GM19397 (cell line): ENCODE data around the gene ADSS1.

Source experiments
- ATAC-seq: cut with Tn5 transposase; IDR thresholded peaks from one replicate; pipeline ENCODE4 v1.9.1; 2021; ENCODE audit warnings: mild to moderate bottlenecking, moderate library complexity; ENCODE audit not compliant: unreplicated experiment

The ADSS1 gene

DNA sequence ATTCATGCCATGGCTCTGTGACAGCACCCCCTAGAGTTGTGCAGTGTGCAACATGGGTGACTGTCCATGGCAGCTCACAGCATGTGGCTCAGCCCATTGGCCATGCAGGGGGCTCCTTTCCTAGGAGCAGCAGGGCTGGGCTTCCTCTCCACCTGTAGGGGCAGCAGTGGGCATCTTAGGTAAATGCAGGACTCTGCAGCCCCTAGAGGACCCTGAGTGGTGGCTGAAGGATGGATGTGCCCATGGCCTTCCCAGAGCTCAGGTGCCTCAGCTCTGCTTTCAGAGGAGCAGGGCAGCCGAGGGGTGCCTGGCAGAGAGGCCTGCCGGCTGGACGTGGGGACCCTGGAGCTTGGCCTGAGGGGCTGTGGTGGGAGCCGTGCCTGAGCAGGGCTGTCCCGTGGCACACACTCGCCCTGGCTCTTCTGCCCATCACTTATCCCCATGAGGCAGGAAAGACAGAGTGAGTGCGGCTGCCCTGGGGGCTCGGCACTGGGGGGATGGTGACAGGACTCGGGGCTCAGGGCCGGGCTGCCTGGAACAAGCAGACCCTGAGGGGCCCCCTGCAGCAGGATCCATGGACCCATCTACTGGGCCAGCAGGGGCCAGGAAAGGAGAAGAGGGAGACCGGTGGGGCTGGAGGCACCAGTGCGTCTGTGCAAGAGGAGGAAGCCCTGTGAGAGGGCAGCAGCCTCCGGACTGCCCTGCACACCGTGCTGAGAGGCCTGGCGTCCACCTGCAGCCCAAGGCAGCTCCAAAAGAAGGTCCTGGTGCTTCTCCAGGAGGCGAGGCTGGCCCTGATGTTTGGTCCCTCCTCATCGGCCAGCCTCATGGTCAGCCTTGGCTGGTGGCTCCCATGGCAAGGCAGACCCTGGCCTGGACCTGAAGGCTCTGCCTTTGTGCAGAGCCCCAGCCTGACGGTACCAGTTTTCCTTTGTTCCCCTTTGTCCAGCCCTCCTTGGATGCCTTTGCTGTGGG lies 7.6 kb downstream of the ADSS1 start:
- ATAC-seq = no peak

DNA sequence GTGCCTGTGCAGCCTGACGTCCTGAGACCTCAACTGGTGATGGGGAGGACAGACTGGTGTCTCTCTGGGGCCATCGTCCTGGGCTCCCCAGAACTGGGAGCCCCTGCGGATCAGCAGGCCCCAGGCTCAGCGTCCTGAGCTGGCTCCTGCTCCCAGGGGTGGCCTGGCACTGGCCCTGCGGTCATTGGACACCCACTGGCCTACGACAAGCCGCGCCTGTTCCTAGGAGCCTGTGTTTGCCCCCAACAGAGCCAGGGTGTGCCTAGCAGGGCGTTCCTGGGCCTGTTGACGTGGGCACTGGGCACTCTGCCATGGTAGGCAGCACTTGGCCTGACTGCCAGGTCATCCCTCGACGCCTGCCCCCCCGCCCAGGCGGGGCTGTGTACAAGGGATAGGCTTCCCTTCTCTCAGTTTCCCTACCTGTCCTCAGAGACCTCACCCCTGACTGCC lies 8.4 kb downstream of the ADSS1 start:
- no peak for ATAC-seq

DNA sequence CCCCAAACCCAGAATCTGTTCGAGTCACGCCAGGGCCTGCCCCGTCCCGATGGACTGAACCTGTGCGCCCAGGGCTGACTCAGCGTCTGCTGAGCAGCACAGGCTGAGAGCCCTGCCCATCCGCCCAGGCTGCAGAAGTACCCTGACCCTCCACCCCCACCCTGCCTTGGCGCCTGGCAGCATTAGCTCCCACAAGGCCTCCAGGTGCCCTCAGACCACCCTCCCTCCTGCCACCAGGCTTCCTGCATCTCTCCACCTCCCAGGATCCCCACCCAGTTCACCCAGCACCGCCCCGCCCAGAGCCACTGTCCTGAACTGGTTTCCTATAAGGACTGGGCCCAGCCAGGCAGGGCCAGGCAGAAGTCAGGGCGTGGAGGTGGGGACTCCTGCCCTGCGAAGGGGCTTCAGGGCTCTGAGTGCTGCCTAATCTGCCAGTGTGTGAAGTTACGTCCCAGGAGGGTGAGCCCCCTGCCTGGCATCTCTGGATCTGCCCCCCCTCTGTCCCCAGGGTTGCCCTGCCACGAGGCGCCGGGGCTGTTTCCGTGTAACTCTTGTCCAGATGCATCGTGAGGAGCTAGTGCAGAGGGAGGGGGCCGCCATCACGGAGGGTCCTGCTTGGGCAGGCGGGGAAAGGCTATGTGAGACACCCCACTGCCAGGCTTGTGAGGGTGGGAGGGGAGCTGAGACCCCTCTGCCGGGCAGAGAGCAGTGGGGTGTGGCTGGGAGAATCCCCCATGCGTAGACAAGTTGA lies 9.1 kb downstream of the ADSS1 start:
- ATAC-seq = no peak

DNA sequence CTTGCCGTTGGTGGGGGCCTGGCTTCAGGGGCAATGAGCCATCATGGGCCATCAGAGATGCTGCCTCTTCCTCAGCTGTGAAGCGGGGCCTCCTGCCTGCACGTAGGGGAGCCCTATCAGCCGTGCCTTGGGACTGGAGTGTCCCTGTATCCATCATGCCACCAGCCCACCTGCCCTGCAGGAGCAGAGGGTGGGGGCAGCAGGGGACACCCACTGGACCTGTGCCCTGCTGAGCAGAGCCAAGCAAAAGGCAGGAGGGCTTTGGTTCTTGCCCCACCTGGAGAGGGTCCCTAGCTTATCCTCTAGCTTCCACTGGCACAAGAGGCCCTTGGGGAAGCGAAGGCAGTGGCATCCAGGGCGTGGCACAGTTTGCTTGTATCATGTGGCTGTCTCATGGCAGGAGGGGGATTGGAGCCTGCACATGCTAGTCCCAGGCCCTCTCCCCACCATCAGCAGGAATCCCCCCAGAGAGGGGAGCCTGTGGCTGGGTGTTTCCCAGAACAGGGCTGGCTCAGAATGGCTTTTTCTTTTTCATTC lies 10.1 kb downstream of the ADSS1 start:
- no peak for ATAC-seq

DNA sequence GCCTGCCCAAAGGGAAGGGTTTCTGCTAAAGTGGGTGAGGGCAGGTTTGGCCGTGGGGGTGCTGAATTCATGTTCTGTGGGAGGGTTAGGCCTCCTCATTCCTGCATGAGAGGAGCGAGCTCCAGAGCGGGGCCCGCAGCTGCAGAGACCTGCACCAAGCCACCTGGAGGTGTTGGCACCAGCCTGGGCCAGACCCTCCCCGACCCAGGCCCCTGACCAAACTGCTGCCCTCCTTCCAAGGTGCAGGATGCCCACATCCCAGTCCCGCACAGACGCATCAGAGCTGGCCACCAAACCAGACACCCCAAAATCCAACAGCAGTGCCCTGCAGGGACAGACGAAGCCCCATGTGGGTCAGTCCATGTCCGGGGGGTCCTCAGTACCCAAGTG lies 10.6 kb downstream of the ADSS1 start:
- no peak for ATAC-seq

DNA sequence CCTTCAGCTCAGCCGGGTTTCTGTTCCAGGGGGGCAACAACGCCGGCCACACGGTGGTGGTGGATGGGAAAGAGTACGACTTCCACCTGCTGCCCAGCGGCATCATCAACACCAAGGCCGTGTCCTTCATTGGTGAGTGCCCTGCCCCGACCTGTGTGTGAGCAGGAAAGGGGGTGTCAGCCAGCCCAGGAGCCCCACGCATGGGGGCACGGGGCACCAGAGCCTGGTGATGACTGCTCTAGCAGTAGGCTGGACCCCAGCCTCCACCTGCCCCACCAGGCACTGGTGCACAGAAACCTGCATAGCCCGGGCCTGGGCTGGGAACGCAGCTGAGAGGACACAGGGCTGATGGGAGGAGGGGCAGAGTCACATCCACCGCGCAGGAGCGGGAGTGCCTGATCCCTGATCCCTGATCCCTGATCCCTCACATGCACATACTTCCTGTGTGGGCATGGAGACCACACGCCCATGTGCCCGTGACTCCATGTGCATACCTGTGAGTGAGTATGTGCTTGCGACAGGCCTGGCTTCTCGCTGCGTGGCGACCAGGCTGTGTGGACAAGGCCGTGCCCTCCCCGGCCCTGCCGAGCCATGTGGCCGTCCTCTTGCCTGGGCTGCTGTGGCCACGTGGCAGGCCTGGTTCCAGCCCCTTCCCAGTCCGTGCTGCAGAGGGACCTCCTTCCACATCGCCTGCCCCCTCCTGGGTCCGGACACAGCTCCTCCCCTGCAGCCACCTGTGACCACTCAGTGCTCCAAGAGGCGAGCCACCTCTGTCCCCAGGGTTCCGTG lies 11.2 kb downstream of the ADSS1 start:
- no peak for ATAC-seq

DNA sequence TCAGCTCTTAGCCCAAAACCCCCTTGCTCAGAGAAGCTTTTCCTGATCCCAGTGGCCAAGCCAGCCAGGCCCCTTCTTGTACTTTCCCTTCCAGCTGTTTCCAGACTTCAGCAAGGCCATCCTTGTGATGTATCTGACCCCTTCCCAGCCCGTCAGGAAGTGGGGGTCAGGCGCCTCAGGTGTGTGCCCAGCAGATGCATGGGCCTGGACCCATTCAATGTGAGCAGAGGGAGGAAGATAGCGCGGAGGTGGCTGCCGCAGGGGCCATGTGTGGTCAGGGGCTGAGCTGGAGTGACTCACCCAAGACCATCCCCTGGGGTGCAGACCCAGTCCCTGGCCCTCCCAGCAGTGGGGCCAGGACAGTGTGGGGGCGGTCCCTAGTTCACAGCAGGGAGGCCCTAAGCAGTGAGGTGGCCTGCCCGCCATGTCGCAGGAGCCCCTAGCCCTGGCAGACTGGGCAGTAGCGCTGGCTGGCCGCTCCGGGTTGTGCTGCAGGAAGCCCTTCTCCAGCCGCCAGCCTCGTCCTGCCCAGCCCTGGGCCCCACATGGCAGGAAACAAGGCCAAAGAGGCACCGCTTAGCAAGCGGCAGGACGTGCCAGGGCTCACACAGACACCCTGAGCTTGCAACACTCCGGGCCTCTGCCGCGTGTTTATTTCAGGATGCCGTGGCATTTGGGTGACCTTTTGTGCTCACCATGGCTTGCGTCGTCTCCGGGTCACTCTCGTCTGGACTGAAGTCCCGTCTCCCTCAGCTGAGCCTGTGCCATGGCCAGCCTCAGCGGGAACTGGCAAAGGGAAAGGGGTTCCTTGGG lies 12.0 kb downstream of the ADSS1 start:
- ATAC-seq = no peak

DNA sequence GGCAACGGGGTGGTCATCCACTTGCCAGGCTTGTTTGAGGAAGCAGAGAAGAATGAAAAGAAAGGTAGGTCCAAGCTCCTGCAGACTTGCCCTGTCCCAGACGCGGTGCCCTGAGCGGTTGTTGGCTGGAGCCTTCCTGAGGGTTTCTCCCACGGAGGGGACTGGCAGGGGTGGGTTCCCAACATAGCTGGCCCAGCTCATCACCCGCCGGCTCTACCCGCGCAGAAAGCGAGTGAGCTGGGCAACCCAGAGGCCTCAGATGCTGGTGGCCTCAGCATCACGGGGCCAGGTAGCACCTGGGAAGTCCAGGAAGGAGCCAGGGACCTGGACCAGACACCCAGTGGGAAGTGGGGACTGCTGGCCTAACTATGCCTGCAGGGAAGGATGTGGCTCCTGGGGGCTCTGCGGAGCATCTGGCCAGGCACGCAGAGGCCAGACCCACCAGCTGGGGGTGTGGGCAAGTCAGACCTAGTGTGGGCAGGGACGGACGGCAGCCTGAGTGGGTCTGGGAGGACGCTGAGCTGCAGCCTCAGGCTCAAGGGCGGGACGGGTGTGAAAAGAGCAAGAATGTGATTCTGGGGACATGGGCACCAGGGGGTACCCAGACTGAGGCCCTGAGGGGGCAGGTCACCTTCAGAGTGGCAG lies 14.5 kb downstream of the ADSS1 start:
- ATAC-seq = no peak

DNA sequence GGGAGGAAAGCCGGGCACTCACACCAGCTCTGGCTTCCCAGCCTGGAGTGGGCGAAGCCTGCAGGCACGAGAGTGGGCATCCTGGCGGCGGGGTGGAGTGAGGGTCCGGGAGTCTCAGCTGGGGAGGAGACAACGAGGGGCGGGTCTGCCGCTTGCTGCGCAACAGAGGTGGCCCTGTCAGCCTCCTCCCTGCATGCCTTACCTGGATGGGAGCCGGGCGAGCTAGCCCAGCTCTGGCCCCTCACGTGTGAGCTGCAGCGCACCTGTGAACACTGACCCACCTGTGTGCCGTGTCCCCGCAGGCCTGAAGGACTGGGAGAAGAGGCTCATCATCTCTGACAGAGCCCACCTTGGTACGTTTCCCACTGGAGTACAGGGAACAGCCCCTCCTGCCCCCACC lies 15.0 kb downstream of the ADSS1 start:
- ATAC-seq = no peak

DNA sequence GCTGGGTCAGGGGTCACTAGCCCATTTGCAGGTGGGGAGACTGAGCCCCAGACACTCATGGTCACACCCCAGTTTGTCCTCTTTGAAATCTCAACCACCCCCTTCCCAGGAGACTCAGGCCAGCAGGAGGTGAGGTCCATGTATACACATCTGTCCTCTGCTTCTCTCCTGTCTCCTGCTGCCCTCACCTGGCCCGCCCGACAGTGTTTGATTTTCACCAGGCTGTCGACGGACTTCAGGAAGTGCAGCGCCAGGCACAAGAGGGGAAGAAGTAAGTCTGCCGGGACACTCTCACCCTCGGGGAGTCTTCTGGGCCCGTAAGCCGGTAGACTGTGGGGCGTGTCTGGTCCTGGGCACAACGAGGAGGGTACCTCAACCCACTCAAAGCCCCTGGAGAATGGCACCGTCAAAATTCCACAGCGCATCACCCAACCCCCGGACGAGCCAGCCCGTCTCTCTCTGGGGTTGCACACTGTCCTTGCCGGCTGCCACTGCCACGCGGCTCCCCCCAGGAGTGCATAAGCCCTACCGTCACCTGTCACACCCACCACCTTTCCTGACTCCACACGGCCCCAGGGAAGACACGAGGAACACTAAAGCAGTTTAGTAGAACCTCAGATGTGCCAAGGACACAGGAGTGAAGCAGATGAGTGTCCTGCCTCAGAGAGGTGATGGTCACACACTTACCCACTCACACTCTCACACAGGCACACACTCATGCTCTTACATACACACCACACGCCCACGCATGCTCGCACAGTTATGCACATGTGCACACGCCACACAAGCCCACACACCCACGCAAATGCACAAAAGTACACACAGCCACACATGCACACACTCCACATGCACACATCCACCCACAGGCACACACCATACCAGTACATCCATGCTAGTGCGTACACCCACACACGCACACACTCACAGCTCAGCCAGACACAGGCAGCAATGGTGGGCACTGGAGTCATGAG lies 15.8 kb downstream of the ADSS1 start:
- no peak for ATAC-seq

DNA sequence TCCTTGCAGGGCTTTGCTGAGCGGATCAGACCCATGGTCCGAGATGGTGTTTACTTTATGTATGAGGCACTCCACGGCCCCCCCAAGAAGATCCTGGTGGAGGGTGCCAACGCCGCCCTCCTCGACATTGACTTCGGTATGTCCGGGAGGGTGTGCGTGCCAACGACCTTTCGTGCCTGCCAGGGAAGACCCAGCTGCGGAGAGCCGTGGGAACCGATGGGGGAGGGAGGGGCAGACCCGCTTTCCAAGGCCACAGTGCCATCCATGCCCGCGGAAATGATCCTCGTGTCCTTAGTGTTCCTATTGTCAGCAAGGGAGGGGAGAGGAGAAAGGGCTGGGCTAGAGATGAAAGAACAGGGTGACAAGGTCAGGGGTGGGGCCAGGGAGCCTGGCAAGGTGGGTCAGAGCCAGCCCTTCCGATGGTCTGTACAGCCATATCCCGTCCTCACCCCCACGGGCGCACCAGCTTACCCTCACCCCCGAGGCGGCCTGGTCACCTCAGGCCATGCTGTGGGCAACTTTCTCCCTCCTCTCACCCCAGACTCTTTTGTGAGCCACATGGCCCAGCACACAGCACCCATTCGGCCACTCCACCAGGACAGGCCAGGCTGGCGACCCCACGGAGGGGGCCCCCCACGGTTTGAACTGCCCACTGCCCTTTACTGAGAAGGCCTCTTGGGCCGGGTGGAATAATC lies 17.2 kb downstream of the ADSS1 start:
- ATAC-seq = no peak

DNA sequence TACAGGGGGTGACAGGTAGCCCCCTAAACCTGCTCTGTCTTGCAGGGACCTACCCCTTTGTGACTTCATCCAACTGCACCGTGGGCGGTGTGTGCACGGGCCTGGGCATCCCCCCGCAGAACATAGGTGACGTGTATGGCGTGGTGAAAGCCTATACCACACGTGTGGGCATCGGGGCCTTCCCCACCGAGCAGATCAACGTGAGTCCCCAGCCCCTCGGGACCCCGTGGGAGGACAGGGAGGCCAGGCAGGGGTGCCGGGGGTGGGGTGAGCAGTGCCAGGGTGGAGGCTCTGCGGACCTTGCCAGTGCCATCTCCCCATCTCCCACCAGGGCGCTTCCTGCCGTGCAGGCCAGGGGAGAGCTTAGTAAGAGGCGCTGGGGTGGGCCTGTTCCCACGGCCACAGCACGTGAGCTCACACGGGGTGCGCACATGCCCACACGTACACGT lies 17.8 kb downstream of the ADSS1 start:
- ATAC-seq = no peak

DNA sequence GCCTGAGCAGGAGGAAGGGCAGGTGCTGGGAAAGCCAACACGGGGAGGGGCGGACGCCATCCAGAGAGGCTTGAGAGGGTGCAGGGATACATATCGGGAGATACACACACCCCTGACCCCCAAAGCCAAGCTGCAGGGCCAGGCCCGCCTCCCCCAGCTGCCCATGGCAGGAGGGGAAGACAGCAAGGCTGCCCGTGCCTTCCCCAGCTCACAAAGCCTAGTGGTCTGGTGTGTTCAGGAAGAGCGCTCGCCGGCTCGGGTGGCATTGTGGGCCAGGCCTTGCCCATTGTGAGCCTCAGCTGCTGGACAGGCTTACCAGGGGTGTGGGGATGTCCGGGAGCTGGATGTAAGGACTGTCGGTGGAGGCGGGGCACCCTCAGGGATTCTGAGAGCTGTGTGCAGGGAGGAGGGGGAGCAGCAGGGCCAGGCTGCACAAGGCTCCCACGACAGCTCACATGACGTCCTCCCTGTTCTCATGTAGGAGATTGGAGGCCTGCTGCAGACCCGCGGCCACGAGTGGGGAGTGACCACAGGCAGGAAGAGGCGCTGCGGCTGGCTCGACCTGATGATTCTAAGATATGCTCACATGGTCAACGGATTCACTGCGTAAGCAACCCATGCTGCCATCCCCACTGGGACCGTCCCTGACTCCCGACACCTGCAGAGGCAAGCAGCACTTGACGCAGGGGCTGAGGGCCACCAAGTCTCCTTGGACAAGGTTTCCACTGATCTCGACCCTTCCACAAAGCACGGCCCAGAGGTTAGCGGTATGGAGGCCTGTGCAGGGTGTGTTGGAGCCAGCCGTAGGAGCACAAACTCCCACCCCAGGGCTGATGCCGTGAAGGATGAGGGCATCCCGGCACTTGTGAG lies 18.8 kb downstream of the ADSS1 start:
- ATAC-seq = no peak

DNA sequence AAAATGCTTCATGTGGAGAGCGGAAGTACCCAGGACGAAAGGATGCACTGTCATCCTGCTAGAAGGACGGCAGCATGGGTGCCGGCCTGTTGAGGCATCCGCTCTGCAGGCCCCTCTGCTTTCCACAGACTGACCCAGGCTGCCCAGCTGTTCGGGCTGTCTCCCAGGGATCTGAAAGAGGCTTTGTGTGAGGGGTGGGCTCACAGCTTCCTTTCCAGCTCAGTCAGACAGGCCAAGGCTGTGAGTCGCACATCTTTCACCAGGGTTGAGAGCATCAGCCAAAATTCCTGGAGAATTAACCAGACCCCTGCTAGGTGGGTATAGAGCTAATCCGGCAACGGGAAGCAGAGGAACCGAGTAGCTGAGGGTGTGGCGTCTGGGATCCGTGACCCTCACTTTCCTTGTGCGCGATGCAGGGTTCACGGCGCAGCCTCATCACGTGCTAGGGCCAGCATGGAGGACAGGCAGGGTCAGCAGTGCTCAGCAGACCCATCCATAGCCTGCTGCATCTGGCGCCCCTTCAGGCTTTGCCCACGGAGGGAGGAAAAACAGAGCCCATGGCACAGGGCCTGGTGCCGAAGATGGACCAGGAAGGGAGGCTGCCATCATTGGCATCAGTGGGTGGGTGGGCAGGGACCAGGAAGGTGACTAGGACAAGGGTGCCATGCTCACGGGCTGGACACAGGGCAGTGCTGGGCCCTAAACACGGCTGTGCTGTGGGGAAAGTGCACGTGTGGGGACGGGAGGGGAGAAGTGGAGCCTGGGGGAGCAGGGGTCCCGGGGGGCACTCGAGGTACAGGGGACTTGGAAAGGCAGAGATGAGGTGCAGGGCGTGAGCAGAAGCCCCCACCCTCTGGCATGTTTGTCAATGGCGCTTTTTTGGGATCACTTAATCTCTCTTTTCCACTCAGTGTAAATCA lies 19.7 kb downstream of the ADSS1 start:
- ATAC-seq = no peak

DNA sequence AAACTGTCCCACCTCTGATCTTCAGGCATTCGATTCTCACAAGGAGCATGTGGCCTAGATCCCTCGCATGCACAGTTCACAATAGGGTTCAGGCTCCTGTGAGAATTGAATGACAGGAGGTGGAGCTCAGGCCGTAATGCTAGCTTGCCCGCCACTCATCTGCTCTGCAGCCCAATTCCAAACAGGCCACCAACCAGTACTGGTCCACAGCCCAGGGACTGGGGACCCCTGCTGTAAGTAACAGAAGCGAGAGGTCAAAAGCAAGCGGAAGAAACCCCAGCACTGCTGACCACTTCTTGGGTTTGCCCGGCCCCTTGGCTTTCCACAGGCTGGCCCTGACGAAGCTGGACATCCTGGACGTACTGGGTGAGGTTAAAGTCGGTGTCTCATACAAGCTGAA lies 20.5 kb downstream of the ADSS1 start:
- no peak for ATAC-seq

DNA sequence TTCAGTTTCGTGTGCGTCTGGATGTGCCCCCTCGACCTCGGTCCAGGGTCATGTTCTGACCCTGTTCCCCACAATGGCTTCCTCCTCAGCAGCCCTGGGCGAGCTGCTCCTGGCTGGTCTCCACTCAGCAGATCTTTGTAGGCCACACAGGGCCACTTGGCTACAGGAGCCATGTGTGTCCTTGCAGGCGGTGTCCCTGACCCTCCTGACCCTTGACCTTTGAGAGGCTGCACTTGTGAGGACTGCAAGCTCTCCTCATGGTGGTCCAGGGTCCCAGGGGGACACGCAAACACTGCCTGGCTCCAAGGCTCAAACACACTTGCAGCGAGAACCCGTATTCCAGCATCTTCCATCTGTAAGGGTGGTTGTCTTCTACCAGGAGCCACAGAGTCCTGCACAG lies 21.4 kb downstream of the ADSS1 start:
- ATAC-seq = no peak
